ENCODE measurements around the gene MCM10. TPM values are rescaled to one million over a fixed set of nuclear protein-coding genes. Genes with fewer than 3 reads are reported as not detected.

The MCM10 gene
- total and polyA plus RNA-seq, 2 of the 8 experiments (the other 6 are each of a cell fraction or from before 2014, with no cell fraction given) = 9.8 to 60.3 TPM

DNA sequence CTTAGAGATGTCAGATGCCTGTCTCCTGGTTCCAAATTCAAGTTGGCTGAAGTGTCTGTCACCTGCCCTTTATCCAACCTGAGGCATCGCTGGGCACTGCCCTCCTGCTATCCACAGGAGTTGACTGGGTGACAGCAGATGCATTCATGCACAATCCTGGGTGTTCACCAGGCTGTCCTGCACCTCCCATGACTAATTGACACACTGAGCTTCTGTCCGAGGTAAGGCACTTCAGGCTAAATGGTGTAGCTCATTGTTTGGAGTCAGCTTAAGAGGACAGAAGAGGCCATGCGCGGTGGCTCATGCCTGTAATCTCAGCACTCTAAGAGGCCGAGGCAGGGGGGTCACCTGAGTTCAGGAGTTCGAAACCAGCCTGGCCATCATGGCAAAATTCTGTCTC, 70.5 kb downstream of the MCM10 start:
- TF ChIP-seq BCL11A (IDR thresholded peaks at IDR 0.05; ENCODE audit: low read depth in 2 of 2, low read length in 2 of 2) (no peak), CTBP2 (IDR thresholded peaks at IDR 0.05; ENCODE audit: borderline replicate concordance, insufficient read depth, insufficient read length, low read length) (no peak), PHF8 (conservative IDR thresholded peaks at IDR 0.05; ENCODE audit: low read depth, low read length) (no peak)
- TF ChIP-seq, protein P1, sequence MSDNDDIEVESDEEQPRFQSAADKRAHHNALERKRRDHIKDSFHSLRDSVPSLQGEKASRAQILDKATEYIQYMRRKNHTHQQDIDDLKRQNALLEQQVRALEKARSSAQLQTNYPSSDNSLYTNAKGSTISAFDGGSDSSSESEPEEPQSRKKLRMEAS (IDR thresholded peaks at IDR 0.05) = no peak
- TF ChIP-seq, protein P2, sequence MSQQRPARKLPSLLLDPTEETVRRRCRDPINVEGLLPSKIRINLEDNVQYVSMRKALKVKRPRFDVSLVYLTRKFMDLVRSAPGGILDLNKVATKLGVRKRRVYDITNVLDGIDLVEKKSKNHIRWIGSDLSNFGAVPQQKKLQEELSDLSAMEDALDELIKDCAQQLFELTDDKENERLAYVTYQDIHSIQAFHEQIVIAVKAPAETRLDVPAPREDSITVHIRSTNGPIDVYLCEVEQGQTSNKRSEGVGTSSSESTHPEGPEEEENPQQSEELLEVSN (IDR thresholded peaks at IDR 0.05) = no peak
- H2BK120ac ChIP-seq (replicated peaks; ENCODE audit: low read depth, low read length) = no peak overlapping the region
- H3K18ac ChIP-seq (ENCODE audit: extremely low read depth, low read length) = no peak overlapping the region
- no peaks in the 10 kb centered on the region for H3K79me2 ChIP-seq (ENCODE audit: control insufficient read depth in 1 of 2, insufficient read depth in 2 of 2, low read length in 2 of 2)
- H4K5ac ChIP-seq (ENCODE audit: insufficient read length, low read depth, low read length) = no peak overlapping the region
- DNase-seq (ENCODE audit: low read depth in 1 of 2, low spot score in 2 of 2) (no peak), FAIRE-seq (no peak)
- H2BK20ac ChIP-seq (ENCODE audit: low read length) = no peak overlapping the region
- H4K20me1 ChIP-seq (replicated peaks in 1 of 2; ENCODE audit: control insufficient read depth in 1 of 2, insufficient read depth in 2 of 2, low read length in 2 of 2) = no peaks in the 10 kb centered on the region
- H3K4ac ChIP-seq (replicated peaks; ENCODE audit: insufficient read length, low read depth, low read length) = no peak overlapping the region
- ChIA-PET CTCF (ENCODE audit: partially characterized antibody) (interaction anchor here (0.7 to 3.6 kb wide), 4 partner anchors 11 to 40 kb away, joined by 3 to 15 read pairs (median 3); no protein-coding TSS in a partner anchor), POLR2A (ENCODE audit: partially characterized antibody) (interaction anchor here (1.7 to 1.8 kb wide), 2 partner anchors 17 to 118 kb away, joined by 3 to 5 read pairs; no protein-coding TSS in a partner anchor)
- H3K23me2 ChIP-seq (ENCODE audit: low read depth, low read length) = peaks cover 2% of the 10 kb centered on the region; the same call in 1 of the 2 replicates
- H3K14ac ChIP-seq (ENCODE audit: insufficient read length) = no peak overlapping the region
- H3K27me3 ChIP-seq (replicated peaks in 1 of 4; ENCODE audit: control insufficient read depth in 3 of 4, extremely low read depth in 1 of 4, insufficient read depth in 3 of 4, low read length in 3 of 4) = no peaks in the 10 kb centered on the region
- no peak overlapping the region for H2BK15ac ChIP-seq (ENCODE audit: low read length)
- WGBS, 2 experiments (ENCODE audit: extremely low coverage in 1 of 2, insufficient coverage in 1 of 2, insufficient read length in 1 of 2, insufficient replicate concordance in 2 of 2, low coverage in 1 of 2, low lambda C conversion rate in 2 of 2, missing lambda C conversion rate in 1 of 2) = 85% methylated on average over 6 of the region's 6 CpGs; no CpG with 5 or more reads in 1 of the 2 experiments
- H4K8ac ChIP-seq (ENCODE audit: extremely low read depth, insufficient read depth, low read length) = no peak overlapping the region
- H2AFZ ChIP-seq (ENCODE audit: low read length) = no peak overlapping the region
- no peak overlapping the region for H3K23ac ChIP-seq (ENCODE audit: insufficient read length)
- H4K91ac ChIP-seq (replicated peaks; ENCODE audit: insufficient read length, low read length) = no peak overlapping the region
- H2AK5ac ChIP-seq (ENCODE audit: low read depth, low read length) = peak overlapping the region; percentile 77; the same call in 1 of the 2 replicates
- H3K9ac ChIP-seq (replicated peaks in 1 of 4; ENCODE audit: extremely low read depth in 1 of 4, low read depth in 3 of 4, low read length in 3 of 4) = no peak overlapping the region
- peaks cover 4 to 20% (median 10%) of the 10 kb centered on the region in 4 experiments for H3K4me1 ChIP-seq (replicated peaks in 1 of 4; ENCODE audit: control insufficient read depth in 3 of 4, insufficient read depth in 4 of 4, low read length in 3 of 4)
- no peak overlapping the region for H2BK5ac ChIP-seq (ENCODE audit: low read depth, low read length)
- no peak overlapping the region for H3K4me3 ChIP-seq (ENCODE audit: extremely low read depth in 1 of 4, insufficient read depth in 2 of 4, low read depth in 3 of 4, low read length in 4 of 4)
- H3K9me3 ChIP-seq (ENCODE audit: insufficient read depth in 2 of 2, low read depth in 1 of 2, low read length in 1 of 2) = no peaks in the 10 kb centered on the region
- no peak overlapping the region for H3K4me2 ChIP-seq (ENCODE audit: insufficient read depth in 1 of 2, low read depth in 2 of 2, low read length in 2 of 2)
- H3K79me1 ChIP-seq (ENCODE audit: low read depth, low read length) = no peaks in the 10 kb centered on the region
- H2BK12ac ChIP-seq (ENCODE audit: low read depth, low read length) = no peak overlapping the region
- H3K56ac ChIP-seq (replicated peaks; ENCODE audit: insufficient read length, low read depth, low read length) = no peak overlapping the region
- H3K27ac ChIP-seq (ENCODE audit: low read depth, low read length) = no peak overlapping the region
- no peaks in the 10 kb centered on the region for H3K36me3 ChIP-seq (ENCODE audit: control insufficient read depth in 2 of 4, insufficient read depth in 4 of 4, low read length in 3 of 4)

Measured in H1 (cell line).